Vagina (tissue), 2 donors: Measurements from ENCODE around the gene CLSTN1.

Experiments used
- CTCF ChIP-seq, 3 experiments: fragments of 450-650 bp in 2 of 3; fragments of 200-600 bp in 1 of 3; sonication (generic) in 1 of 3; IDR thresholded peaks; one replicate each; pipeline ENCODE4 v1.5.1; 2017 to 2019; ENCODE audit warnings: antibody characterized with exemption in 3 of 3, mild to moderate bottlenecking in 2 of 3, moderate library complexity in 2 of 3
- POLR2A ChIP-seq, 2 donors: fragments of 450-650 bp; IDR thresholded peaks; one replicate each; pipeline ENCODE4 v1.6.1; 2017; ENCODE audit warnings: antibody characterized with exemption in 2 of 2, mild to moderate bottlenecking in 2 of 2, moderate library complexity in 2 of 2
- POLR2AphosphoS5 ChIP-seq, 2 donors: sonication (generic); formaldehyde crosslinking; IDR thresholded peaks; one replicate each; pipeline ENCODE4 v1.9.0; 2017; ENCODE audit warnings: antibody characterized with exemption in 2 of 2, mild to moderate bottlenecking in 2 of 2, low read depth in 1 of 2; ENCODE audit not compliant: insufficient read depth in 1 of 2

- TF ChIP-seq POLR2A (IDR thresholded peaks at IDR 0.05): no peak
- no peak for TF ChIP-seq CTCF (IDR thresholded peaks at IDR 0.05)
- no peak for TF ChIP-seq POLR2AphosphoS5 (IDR thresholded peaks at IDR 0.05; ENCODE audit: insufficient read depth in 1 of 2, low read depth in 1 of 2)
Measured at GRCh38 chr1:9778905-9779304, 44.9 kb downstream of the CLSTN1 start.
